ENCODE measurements around the gene ATAD5. TPM values are rescaled to one million over a fixed set of nuclear protein-coding genes. Genes with fewer than 3 reads are reported as not detected.
A peak's percentile ranks its signal among the peaks of the same experiment; 100 is the strongest.
"Not testable (repeated sequence)": the region's sequence is repeated elsewhere in the genome, so short reads cannot be mapped to it uniquely, and the experiment has no call there.

ATAD5 gene
- polyA plus RNA-seq, 1 donor: 2.7 TPM

- DNase-seq: no peak
These were observed 84.3 kb downstream of the ATAD5 start for GRCh38 chr17:30915833-30916611.

GRCh38 chr17:30917050-30917449 is 85.3 kb downstream of the ATAD5 start:
- no peak for DNase-seq

- no peak for DNase-seq
These were observed 88.5 kb downstream of the ATAD5 start for GRCh38 chr17:30920282-30920681.

GRCh38 chr17:30920683-30921543 is 89.1 kb downstream of the ATAD5 start:
- no peak for DNase-seq

- peak; percentile 45 for DNase-seq
These were observed 89.9 kb downstream of the ATAD5 start, which contains the start of gene ADAP2 for GRCh38 chr17:30921544-30922196. ADAP2 (plus strand) TSS chr17:30921945; CDS start chr17:30922015, 70 bp downstream.

GRCh38 chr17:30922235-30923030 is 90.7 kb downstream of the ATAD5 start:
- DNase-seq: no peak

- DNase-seq: no peak
These were observed 92.6 kb downstream of the ATAD5 start for GRCh38 chr17:30924341-30924740.

GRCh38 chr17:30926516-30926915 is 94.8 kb downstream of the ATAD5 start:
- DNase-seq: no peak

- DNase-seq: no peak
These were observed 96.0 kb downstream of the ATAD5 start for GRCh38 chr17:30927756-30928155.

- no peak for DNase-seq
These were observed 96.8 kb downstream of the ATAD5 start for GRCh38 chr17:30928584-30928983.

GRCh38 chr17:30929081-30929633 is 97.4 kb downstream of the ATAD5 start:
- DNase-seq: no peak

- not testable (repeated sequence) for DNase-seq
These were observed 98.1 kb downstream of the ATAD5 start for GRCh38 chr17:30929861-30930260.

GRCh38 chr17:30930495-30930894 is 98.7 kb downstream of the ATAD5 start:
- no peak for DNase-seq

GRCh38 chr17:30931582-30931981 is 99.8 kb downstream of the ATAD5 start:
- DNase-seq: not testable (repeated sequence)

GRCh38 chr17:30933966-30934365 is 102.2 kb downstream of the ATAD5 start:
- DNase-seq: no peak

GRCh38 chr17:30939051-30939689 is 107.4 kb downstream of the ATAD5 start:
- DNase-seq: no peak

GRCh38 chr17:30942308-30943079 is 110.7 kb downstream of the ATAD5 start:
- DNase-seq: no peak

Data from hindlimb muscle (tissue), 1 donor.